WERI-Rb-1 (cell line): ENCODE data around the gene EDN3.
"Not testable (repeated sequence)": the region's sequence is repeated elsewhere in the genome, so short reads cannot be mapped to it uniquely, and the experiment has no call there.

Source experiments
- DNase-seq: peaks from one replicate; pipeline ENCODE4 v3.0.0-alpha.2; 2020
- H3K27ac ChIP-seq: fragments of 250-450 bp; sonication (Bioruptor Pico); 2 replicates; pipeline ENCODE4 v1.5.1; 2020; ENCODE audit warnings: mild to moderate bottlenecking, moderate library complexity
- H3K27me3 ChIP-seq: fragments of 250-450 bp; sonication (Bioruptor Pico); 2 replicates; pipeline ENCODE4 v1.5.1; 2021; ENCODE audit warnings: mild to moderate bottlenecking, low read depth, moderate library complexity; ENCODE audit not compliant: insufficient read depth, severe bottlenecking
- H3K36me3 ChIP-seq: fragments of 250-450 bp; sonication (Bioruptor Pico); 2 replicates; pipeline ENCODE4 v1.5.1; 2020; ENCODE audit warnings: mild to moderate bottlenecking, moderate library complexity
- H3K4me3 ChIP-seq: 2 replicates; pipeline ENCODE4 v1.5.1; 2011; ENCODE audit warnings: low read depth, mild to moderate bottlenecking, control low read depth, low read length
- H3K9me3 ChIP-seq: fragments of 250-450 bp; sonication (Bioruptor Pico); 2 replicates; pipeline ENCODE4 v1.5.1; 2021; ENCODE audit warnings: mild to moderate bottlenecking, moderate library complexity; ENCODE audit not compliant: severe bottlenecking
- TF ChIP-seq, protein P1 (sequence below): IDR thresholded peaks from 2 replicates; pipeline ENCODE4 v1.5.1; 2011; ENCODE audit warnings: low read depth, mild to moderate bottlenecking, control low read depth, inconsistent platforms, low read length

Gene EDN3

DNA sequence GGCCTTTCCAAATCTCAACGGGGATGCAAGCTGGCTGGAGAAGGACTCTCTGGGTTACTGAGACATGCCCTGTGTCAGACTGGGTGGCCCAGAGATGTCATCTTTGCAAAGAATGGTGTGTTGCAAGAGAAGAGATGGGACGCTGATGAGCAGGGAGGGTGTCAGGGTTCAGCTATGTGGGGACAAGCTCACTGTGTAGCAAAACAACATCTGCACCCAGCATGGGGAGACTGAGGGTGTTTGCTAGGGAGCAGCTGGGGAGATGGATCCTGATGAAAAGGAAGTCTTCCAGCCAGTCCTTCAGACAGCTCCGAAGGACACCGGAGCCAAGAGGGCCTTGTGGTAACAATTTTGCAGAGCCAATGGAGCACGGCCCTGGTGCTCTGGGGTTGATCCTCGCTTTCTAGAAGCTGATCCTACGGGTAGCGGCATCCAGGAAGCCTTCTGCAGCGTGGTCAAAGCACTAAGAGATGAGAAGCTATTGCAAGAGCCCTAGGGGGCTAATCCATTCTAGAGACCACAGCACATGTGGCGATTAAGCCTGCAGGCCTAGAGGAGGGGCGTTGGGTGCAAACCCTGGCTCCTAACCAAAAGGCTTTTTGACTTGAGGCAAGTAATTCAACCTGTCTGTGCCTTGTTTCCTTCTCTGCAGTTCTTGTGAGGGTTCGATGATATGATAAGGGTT is 39.9 kb downstream of the EDN3 start:
- no peak for DNase-seq
- Histone ChIP-seq H3K27ac (no peak overlapping the region), H3K36me3 (no peaks in the 10 kb centered on the region), H3K27me3 (no peaks in the 10 kb centered on the region), H3K4me3 (no peak overlapping the region), H3K9me3 (peaks cover 2% of the 10 kb centered on the region)
- TF ChIP-seq, protein P1, sequence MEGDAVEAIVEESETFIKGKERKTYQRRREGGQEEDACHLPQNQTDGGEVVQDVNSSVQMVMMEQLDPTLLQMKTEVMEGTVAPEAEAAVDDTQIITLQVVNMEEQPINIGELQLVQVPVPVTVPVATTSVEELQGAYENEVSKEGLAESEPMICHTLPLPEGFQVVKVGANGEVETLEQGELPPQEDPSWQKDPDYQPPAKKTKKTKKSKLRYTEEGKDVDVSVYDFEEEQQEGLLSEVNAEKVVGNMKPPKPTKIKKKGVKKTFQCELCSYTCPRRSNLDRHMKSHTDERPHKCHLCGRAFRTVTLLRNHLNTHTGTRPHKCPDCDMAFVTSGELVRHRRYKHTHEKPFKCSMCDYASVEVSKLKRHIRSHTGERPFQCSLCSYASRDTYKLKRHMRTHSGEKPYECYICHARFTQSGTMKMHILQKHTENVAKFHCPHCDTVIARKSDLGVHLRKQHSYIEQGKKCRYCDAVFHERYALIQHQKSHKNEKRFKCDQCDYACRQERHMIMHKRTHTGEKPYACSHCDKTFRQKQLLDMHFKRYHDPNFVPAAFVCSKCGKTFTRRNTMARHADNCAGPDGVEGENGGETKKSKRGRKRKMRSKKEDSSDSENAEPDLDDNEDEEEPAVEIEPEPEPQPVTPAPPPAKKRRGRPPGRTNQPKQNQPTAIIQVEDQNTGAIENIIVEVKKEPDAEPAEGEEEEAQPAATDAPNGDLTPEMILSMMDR, result no peak

DNA sequence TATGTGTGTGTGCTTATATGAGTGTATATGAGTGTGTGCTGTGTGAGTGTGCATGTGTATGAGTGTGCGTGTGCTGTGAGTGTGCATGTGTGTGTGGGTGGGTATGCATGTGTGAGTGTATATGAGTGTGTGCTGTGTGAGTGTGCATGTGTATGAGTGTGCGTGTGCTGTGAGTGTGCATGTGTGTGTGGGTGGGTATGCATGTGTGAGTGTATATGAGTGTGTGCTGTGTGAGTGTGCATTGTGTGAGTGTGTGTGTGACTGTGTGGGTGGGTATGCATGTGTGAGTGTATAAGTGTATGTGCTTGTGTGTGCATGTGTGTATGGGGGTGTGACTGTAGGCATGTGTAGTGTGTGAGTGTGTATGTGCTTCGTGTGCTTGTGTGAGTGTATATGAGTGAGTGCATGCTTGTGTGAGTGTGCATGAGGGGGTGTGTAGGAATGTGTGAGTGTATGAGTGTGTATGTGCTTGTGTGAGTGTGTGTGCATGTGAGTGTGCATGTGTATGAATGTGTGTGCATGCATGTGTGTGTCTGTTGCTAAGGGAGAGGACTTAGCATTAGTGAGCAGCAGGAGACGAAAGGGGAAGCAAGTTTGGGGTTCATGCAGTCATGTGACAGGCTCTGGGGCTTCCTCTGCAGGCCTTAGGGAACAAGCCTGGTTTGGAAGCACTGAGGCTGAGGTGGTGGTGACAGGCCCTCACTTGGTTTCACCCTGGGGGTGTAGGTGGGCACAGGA is 41.0 kb downstream of the EDN3 start:
- H3K27ac ChIP-seq, H3K9me3 ChIP-seq, H3K4me3 ChIP-seq: not testable (repeated sequence)

DNA sequence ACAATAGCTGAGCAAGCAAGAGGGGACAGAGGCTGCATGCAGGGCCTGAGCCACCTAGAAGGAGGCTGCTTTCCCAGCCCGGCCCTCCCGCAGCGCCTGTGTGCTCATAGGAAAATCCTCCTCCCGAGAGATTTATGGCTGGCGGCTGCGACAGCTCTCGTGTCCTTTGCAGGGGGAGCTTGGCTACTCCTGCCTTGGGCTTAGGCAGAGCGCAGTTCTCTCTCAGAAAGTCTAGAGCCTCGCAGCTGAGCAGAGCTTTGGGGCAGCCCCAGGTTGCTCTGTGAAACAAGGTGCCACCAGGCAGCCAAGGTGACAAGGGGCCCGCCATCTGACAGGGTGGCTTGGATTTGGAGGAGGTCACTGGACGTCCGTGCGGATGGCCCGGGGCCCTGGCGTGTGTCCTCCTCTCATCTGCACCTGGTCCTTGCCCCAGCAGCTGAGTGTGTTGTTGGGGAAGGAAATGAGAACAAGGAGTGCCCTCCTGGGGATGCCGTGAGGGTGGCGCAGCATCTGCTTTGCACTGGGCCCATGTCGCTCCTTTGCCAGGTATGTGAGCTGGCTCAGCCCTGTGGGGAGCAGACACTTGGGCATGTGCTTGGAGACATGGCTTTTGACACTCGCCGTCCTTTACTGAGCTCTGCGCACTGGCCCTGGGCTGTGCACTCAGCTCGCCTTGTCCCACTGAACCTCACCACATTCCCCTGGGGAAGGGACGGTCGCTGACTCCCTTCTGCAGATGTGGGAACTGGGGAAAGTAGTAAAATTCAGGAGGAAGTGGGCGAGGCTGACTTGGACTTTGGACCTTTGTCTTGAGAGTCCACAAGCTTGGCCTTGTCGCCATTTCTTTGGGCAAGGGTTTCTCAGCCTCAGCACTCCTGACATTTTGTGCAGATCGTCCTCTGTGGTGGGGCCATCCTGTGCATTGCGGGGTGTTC is 41.9 kb downstream of the EDN3 start:
- Histone ChIP-seq H3K9me3 (peaks cover 2% of the 10 kb centered on the region), H3K36me3 (no peaks in the 10 kb centered on the region), H3K27ac (no peak overlapping the region), H3K27me3 (no peaks in the 10 kb centered on the region), H3K4me3 (no peak overlapping the region)
- TF ChIP-seq, protein P1, result no peak
- DNase-seq, result peak; percentile 81

More for the DNA sequence above, 41.0 kb downstream of the EDN3 start:
- H3K27me3 ChIP-seq, H3K36me3 ChIP-seq, DNase-seq: not testable (repeated sequence)

DNA sequence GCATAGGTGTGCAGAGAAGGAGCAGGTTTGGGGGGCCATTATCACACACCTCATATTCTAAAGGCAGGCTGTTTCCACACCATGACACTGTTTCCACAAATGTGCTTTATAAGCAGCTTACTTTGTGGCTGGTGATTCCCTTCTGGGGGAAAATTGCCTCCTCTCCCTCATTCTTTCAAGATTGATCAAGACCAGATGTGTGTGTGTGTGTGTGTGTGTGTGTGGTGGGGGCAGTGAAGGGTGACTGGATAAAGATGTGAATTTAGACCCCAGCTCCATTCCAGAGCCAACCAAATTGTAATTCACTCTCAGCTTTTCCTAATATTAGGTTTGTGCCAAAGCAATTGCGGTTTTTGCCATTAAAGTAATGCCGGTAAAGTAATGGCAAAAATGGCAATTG is 45.6 kb downstream of the EDN3 start:
- Histone ChIP-seq H3K9me3 (peaks cover 2% of the 10 kb centered on the region), H3K27ac (no peak overlapping the region), H3K4me3 (no peak overlapping the region), H3K27me3 (no peaks in the 10 kb centered on the region), H3K36me3 (no peaks in the 10 kb centered on the region)
- DNase-seq, result no peak
- TF ChIP-seq, protein P1, result no peak

DNA sequence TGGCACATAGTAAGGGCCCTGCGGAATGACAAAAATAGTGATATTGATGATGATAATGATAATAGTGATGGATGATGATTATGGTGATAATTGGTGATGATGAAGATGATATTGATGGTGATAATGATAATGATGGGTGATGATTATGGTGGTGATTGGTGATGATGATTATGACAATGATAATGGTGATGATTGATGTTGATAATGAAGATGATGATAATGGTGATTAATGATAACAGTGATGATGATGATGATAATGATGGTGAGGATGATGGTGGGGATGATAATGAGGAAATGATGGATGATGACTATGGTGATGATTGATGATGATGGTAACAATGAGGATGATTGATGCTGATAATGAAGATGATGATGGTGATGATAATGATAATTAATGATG is 48.9 kb downstream of the EDN3 start:
- TF ChIP-seq, protein P1, result no peak
- no peak for DNase-seq
- Histone ChIP-seq H3K9me3 (peaks cover under 1% of the 10 kb centered on the region), H3K4me3 (no peak overlapping the region), H3K27ac (no peak overlapping the region), H3K36me3 (no peaks in the 10 kb centered on the region), H3K27me3 (no peaks in the 10 kb centered on the region)
